Activated naive CD4-positive, alpha-beta T cell (primary cell): ENCODE data around the gene SBK2.
"Not testable (repeated sequence)": the region's sequence is repeated elsewhere in the genome, so short reads cannot be mapped to it uniquely, and the experiment has no call there.

ENCODE experiments used
- DNase-seq, 4 experiments: peaks; one replicate each; lab custom pipeline; 2025; lab: John Stamatoyannopoulos, UW

Gene SBK2

DNA sequence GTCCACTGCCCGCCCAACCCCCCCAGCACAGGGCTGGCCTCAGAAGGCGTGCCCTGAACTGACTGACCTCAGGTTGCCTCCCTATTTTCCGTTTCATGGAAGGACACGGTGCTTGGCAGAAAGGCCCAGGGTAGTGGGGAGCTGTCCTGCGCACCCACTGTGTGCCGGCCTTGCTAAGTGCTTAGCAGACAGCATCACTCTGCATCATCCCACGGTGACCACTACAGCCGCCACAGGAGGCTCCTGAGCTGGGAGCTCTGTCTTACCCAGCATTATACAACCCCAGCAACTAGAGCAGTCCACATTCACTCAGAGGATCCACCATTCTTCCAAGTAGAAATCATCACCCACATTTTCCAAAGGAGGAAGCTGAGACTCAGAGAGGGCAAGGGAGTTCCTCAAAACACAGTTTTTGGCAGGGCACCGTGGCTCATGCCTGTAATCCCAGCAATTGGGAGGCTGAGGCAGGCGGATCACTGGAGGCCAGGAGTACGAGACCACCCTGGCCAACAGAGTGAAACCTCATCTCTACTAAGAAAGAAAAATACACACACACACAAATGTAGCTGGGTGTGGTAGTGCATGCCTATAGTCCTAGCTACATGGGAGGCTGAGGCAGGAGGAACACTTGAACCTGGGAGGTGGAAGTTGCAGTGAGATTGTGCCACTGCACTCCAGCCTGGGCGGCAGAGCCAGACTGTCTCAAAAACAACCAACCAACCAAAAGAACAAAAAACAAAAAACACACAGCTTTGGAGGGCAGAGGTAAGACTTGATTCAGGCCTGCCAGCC is 1.6 kb downstream of the SBK2 start:
- no peak for DNase-seq

DNA sequence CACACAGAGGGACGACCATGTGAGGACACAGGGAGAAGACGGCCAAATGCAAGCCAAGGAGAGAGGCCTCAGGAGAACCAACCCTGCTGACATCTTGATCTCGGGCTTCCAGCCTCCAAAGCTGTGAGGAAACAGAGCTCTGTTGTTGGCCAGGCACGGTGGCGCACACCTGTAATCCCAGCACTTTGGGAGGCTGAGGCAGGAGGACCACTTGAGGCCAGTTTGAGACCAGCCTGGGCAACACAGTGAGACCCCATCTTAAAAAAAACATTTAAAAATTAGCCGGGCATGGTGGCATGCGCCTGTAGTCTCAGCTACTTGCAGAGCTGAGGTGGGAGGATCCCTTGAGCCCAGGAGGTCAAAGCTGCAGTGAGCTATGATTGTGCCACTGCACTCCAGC is 2.7 kb downstream of the SBK2 start:
- DNase-seq: not testable (repeated sequence)

DNA sequence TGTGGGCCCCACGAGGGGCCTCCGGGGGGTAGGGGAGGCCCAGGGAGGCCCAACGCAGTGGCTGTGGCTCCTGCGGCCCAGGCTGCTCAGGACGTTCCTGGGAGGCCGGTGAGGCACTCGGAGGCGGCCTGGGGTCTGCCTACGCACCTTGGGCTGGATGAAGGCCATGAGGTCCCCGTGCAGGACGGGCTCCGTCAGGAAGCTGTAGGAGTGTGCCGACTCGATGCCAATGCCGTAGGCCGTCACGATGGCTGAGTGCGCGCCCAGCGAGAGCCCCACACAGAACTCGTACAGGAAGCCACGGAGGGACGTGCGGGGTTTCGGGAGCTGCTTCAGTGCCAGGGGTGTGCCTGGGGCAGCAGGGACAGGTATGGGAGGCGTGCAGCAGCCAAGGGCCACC is 5.9 kb downstream of the SBK2 start:
- no peak for DNase-seq

DNA sequence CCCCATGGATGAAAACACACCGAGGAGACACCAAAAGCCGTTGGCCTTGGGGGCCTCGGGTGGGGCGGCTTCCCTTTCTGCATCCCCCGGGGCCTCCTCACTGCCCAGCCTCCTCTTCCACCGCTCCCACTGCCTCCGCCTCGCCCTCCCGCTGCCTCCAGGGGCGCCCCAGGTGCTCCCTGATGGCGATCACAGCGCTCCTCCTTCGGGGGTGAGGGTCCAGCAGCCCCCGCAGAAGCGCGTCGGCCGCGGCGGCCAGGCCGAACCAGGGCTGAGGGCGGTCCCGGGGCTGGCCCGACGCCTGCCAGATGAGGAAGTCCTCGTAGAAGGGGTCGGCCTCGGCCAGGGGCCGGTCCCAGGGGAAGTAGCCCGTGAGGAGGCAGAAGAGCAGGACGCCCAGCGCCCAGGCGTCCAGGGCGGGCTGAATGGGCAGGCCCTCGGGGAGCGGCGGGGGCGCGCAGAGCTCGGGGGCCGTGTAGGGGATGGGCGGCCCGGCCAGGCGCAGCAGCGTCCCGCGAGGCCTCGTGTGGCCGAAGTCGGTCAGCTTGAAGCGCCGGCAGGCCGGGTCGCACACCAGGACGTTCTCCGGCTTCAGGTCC is 7.2 kb downstream of the SBK2 start:
- DNase-seq: no peak

DNA sequence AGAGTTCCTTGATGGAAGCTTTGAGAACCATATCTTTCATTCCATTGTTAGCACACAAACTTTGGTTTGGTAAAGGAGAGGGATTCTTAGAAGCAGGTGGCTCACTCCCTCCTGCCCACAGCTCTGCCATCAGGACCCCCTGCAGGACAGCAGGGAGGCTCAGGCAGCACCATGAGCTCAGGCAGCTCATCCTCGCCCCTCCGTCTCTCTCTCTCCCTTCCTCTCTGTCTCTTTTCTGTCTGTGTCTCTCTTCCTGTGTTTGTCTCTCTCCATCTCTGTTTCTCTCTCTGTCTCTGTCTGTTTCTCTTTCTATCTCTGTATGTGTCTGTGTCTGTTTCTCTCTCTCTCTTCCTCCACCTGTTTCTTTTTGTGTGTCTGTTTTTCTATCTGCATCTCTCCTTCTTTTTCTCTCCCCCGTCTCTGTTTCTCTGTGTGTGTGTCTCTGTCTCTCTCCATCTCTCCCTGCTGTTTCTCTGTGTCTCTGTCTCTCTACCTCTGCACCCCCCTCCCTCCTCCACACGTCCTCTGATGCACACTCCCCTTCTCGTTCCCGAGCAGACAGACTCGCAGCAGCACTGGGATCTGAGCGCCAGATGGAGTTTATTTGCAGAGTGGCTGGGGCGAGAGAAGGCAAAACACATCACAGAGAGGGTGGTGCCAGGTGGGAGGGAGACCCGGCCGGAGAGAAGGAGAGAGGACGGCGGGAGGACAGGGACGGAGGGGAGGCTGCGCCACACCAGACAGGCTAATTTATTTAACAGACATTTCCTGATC is 8.7 kb downstream of the SBK2 start:
- DNase-seq: no peak

DNA sequence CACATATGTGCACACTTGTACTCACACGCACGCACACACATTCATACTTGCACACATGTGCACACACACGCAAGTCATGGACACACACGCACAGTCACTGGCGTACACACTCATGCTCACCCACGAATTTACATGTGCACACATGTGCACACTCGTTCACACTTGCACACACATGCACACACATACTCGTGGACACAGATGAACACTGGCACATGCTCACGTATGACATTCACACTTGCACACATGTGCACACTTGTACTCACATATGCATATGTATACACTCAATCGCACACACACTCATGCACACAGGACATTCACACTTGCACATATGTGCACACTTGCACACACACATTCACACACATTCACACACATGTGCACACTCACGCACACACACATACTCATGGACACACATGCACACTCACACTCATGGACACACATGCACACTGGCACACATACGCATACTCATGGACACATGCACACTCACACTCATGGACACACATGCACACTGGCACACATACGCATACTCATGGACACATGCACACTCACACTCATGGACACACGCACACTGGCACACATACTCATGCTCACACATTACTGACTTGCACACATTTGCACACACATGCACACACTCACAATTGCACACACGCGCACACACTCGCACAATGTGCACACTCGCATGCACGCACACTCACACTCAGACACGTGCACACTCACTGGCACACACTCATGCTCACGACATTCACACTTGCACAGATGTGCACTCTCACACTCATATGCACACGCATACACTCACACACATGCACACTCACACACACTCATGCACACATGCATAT is 9.5 kb downstream of the SBK2 start:
- no peak for DNase-seq

DNA sequence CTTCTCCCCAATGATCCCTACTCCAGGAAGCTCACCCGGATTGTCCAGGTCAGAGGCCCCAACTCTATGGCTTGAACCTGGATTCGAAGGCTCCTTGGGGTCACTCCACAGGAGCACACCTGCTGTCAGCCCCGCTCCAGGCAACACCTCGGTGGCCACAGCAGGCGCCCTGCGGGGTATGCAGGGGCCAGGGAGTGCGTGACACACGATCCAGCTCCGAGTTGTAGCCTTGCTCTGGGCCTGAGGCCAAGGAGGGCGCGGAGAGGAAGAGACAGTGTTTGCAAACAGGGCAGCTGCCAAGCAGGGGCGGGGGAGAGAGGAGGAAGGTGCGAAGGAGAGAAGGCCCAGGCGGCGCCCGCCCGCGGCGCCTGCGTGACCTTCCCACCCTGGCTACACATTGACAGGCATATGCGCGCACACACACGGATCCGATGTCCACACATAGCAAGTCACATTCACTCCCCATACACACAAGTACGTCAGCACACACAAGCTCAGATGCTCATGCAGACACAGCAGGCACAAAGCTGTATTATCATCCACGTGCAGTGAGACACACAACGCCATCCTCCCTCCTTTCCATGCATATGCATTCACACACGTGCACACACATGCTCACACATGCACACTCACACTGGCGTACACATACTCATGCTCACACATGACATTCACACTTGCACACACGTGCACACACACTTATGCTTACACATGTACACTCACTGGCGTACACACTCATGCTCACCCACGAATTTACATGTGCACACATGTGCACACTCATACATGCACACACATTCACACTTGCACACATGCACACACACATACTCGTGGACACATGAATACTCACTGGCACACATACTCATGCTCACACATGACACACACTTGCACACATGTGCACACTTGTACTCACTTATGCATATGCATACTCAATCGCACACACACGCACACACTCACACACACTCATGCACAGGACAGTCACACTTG is 10.4 kb downstream of the SBK2 start:
- peak in 1 of 4 experiments; percentile 14 for DNase-seq

DNA sequence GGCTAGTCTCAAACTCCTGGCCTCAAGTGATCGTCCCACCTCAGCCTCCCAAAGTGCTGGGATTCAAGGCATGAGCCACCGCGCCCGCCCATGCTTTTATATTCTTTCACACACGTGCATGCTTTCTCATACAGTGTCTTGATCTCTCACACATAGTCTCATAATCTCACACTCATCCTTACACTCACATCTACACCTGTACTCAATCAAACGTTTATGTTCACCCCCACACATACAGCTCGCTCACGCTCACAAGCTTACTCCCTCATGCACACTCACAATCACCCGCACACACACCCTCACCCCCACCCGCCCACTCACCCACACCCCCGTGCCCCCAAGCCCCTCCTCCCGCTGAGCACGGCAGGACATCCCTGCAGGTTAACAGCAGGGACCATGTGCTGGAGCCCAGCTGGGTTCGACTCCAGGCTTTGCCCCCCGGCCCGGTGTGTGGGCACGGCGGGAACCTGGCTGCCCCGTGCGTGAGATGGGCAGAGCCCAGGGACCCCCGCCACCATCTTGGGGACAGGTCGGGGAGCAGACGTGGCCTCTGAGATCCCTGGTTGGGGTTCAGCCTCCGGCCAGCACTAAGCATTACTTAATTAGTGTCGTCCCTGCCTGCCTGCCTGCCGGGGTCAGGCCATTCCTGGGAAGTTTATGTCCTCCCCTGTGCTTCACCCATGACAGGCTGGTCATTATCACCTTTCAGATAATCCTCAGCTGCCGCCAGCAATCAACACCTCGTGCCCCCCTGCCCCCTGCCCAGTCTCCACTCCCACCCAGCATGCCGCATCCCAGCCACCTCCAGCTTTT is 11.4 kb downstream of the SBK2 start:
- DNase-seq: no peak

DNA sequence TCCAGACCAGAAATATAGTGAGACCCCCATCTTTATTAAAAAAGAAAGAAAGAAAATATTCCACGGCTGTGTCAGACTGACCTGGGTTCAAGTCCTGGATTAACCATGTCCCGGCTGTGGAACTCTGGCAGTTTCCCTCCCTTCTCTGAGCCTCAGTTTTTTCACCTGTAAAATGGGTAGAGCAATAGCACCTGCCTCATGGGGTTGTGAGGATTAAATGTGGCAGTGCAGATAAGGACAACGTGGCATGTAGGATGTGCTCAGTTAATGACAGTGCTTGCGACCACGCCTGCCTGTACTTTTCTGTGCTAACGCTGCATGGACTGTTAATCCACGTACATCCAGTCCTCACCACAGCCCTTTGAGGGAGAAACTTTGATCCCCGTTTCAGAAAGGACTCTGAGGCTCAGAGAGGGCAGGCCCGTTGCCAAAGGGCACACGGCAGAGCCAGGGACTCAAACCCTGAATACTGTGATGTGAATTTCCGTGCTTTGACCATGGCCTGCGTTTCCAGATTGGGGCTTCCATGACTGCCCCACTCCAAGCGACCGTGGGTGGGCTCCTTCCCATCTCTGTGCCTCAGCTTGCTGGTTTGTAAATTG is 16.1 kb downstream of the SBK2 start:
- DNase-seq: no peak

DNA sequence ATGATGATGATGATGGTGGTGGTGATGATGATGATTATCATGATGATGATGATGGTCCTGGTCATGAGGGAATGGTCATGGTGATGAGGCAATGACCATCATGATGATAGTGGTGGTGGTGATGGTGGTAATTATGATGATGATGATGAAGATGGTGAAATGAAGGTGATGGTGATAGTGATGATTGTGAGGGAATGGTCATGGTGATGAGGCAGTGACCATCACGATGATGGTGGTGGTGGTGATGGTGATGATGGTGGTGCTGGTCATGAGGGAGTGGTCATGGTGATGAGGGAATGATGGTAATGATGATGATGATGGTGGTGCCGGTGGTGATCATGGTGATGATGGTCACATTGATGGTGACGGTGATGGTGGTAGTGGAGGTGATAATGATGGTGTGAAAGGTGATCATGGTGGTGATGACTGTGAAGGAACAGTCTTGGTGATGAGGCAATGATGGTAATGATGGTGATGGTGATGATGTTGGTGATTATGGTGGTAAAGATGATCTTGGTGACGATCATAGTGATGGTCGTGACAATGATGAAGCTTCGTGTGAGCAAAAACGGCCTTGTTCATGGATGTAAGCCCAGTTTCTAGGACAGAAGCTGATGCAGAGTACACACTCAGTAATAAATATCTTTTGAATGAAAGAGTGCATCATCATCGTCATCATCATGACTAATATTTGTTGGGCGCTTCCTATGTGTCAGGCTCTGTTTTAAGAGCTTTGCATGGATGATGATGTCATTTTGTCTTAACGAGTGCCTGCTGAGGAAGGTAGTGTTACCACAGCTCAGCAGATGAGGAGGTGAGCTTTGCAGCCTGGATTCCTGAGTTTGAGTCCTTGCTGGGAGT is 17.3 kb downstream of the SBK2 start:
- DNase-seq: no peak

DNA sequence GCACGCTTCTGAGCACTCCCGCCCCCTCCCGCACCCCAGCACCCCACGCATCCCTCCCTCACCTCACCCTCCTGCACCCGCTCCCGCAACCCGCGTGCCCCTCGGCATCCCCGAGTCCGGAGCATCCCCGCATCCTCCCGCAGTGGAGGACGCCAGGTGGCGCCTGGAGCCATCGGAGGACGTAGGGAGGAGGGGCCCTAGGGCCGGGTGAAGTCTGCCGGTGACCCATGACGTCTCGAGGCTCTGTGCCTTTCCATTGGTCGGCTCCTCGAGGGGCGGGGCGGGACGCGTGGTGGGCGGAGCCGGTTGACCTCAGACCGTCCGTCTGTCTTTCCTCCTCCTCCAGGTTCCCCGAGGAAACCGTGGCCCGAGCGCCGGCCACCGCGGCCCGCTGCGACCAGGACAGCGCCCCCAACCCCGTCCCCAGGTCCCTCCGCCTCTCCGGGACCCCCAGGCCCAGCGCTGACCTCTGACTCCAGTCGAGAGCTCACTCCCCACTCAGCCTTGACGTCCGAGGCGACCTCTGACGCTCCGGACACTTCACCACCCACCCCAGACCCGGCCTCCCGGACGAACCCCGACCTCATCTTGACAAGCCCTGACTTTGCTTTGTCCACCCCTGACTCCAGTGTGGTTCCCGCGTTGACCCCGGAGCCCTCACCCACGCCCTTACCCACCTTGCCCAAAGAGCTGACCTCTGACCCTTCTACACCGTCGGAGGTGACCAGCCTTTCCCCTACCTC is 19.9 kb downstream of the SBK2 start:
- DNase-seq: peak; percentile 85 to 87 (median 86)

DNA sequence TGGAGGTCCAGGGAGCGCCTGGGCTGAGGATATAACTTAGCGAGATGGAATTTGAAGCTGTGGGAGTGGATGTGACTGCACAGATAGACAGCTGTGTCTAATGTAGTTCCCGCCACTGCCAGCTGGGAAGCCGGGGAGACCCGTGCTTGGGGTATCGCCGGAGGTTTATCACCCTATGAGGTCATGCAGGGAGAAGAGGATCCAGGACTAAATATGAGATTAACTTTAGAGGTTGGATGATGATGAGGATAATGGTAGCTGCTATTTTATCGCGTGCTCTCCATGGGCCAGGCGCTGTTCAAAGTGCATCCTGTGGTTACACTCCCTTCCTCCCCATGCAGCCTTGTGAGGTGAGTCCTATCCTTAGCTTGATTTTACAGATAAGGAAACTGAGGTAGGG is 28.8 kb downstream of the SBK2 start:
- DNase-seq: no peak

DNA sequence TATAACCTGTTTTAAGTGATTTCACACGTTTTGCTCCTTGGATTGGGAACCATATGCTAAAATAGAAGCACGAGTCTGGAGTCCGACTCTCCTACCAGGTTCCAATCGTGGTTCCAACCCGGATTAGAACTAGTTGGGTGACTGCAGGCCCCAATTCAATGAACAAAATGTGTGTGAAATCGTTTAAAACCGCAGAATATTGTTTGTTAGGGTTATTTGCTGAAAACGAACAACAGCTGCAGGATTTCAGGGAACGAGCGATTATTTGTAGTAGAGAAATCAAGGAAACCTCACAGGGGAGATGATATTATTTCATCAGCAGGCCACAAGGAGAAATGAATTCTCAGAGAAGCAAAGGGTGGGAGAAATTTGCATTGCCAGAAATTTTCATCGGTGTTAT is 32.0 kb downstream of the SBK2 start:
- DNase-seq: no peak

DNA sequence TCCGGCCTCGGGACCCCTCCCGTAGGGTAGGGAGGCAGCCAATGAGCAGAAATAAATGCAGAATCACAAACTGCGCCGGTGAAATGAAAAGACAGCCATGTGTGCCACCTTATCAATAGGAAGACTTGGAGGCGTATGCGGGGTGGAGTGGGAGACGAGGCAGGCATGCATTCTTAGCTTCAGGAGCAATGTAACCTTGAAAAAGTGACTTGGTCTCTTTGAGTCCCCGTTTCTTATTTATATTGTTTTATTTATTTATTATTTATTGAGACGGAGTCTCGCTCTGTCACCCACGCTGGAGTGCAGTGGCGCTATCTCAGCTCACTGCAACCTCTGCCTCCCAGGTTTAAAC is 32.7 kb downstream of the SBK2 start:
- no peak for DNase-seq

DNA sequence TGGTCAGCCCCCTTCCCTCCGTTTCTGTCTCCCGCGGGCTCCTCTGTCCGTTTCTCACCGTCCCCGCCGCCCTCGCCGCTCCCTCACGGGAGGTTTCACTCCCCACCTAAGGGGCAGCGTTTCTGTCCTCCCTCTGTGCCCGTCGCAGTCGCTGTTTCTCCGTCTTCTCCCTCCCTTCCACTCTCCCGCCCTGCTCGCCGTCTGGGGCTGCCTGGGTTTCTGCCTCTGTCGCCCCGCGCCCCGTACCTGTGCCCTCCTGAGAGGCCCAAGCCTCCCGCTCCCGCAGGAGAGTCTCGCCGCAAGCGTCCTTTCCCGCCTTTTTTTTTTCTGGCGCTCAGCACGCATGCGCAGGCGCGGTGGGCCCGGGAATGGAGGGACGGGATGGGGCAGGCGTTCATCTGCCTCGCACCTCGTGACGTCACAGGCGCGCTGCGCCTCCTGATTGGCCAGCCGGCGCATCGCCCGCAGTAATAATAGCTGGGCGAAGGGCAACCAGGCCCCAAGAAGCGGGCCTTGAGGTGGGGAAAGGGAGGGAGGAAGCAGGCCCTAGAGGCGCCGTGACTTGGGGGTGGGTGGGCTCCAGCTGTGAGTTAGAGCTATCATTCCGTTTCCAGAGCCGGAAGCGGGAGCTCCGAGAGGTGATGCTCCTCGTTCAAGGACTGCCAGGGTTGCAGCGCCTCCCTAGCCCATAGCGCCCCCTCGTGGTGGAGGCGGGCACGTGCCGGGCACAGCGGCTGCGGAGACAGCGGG is 33.3 kb downstream of the SBK2 start:
- peak; percentile 91 to 96 (median 94) for DNase-seq

DNA sequence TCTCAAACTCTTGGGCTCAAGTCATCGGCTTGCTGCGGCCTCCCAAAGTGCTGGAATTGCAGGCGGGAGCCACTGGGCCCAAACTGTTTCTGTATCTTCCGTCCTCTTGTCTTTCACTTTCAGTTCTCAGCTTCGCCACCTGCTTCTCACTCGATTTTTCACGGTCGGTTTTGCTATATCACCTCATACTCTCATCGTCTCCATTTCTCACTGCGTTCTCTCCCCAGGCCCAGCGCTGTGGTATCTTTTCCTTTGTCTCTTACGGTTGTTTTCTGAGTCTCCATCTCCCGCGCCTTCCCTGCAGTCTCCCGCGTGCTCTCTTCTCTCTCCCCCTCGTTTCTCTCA is 33.8 kb downstream of the SBK2 start:
- no peak for DNase-seq

DNA sequence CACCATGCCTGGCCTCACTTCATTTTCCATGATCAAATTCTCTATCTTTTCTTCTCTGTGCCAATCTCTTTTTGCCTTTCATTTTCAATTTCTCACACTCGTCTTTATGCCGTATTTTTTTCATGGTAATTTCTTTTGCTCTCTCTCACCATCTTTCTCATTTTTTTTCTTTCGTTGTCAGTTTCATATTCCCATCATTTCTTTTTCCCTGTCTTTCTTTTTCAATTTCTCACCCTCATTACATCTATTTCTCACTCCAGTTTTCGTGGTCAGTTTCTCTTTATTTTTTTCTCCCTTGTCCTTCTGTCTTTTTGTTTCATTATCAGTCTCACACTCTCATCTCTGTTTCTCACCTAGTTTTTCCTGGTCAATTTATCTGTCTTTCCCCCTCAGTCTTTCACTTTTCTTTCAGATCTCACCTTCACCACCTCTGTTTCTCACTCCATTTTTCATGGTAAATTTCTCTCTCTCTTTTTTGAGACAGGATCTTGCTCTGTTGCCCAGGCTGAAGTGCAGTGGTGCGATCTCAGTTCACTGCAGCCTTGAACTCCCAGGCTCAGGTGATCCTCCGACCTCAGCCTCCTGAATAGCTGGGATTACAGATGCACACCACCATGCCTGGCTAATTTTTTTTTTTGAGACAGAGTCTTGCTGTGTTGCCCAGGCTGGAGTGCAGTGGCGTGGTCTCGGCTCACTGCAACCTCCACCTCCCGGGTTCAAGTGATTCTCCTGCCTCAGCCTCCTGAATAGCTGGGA is 34.6 kb downstream of the SBK2 start:
- no peak for DNase-seq
